Measurements from ENCODE around the gene PKP2.

The PKP2 gene

GRCh38 chr12:32896432-32897280 is at the start of gene PKP2:
TSS of gene PKP2 (minus strand) at chr12:32896777. CDS start at chr12:32896731, 46 bp downstream.
- H3K4me3 ChIP-seq (ENCODE audit: low read depth, low read length), result peak within 1 kb of the TSS; percentile 82

GRCh38 chr12:32944195-32944594 is 47.6 kb upstream of the PKP2 start:
- no peak overlapping the region for H3K4me3 ChIP-seq (ENCODE audit: low read depth, low read length)

DNA sequence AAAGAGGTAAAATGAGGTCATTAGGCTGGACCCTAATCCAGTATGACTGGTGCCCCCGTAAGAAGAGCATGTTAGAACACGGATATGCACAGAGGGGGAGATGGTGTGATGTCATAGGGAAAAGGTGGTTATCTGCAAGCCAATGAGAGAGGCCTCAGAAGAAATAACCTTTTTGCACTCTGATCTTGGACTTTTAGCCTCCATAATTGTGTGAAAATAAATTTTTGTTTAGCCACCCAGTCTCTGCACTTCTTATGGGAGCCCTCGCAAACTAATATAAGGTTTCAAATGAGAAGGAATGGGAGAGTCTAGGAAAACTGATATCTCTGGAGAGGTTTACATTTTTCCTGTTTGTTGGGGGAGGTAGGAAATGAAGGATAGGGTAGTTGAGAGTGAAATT is 43.2 kb upstream of the PKP2 start:
- no peak overlapping the region for H3K4me3 ChIP-seq (ENCODE audit: low read depth, low read length)

DNA sequence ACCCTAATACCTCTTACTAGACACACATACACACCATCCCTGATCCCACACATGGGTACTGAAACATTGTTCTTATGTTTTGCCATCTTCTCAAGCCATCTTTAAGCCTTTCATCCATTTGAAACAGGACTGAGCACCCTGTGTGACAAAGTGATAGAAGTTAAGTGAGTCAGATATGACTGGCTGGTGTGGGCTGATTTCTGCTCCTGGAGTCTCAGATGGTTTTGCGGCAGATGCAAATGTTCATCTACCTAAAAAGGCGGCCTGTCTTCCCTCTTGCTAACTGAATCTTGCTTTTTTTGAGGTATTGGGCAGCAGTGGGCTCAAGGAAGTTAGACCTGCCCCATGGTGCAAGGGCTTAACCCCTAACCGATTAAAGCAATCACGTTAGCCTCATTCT is 30.4 kb upstream of the PKP2 start:
- no peak overlapping the region for H3K4me3 ChIP-seq (ENCODE audit: low read depth, low read length)

GRCh38 chr12:32926356-32926755 is 29.8 kb upstream of the PKP2 start:
- no peak overlapping the region for H3K4me3 ChIP-seq (ENCODE audit: low read depth, low read length)

GRCh38 chr12:32922546-32923297 is 26.1 kb upstream of the PKP2 start:
- H3K4me3 ChIP-seq (ENCODE audit: low read depth, low read length), result no peak overlapping the region

- H3K4me3 ChIP-seq (ENCODE audit: low read depth, low read length), result no peak overlapping the region
Observed at GRCh38 chr12:32921397-32921796, 24.8 kb upstream of the PKP2 start.

DNA sequence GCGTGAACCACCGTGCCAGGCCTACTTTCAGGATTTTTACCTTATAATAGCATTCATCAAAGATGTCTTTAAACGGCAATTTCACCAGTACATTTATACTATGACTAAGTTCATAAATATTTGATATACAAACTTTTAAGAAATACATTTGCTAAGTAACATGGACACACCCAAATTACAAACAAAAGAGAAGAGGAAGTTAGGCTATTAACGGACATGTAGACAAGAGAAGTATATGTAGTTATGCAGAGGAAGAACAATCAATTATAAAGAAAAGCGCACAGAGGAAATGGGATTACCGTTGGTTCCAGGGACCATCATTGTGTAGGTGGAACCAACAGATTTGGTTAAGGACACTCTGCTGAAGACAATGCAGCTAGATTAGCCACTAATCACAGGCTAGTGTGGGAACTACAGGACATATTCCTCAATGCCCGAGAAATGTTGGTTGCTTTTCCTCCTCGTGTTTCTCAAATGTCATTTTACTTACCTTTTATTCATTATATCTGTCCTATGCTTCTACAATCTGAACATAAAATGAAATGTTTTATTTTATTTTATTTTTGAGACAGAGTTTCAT is 24.0 kb upstream of the PKP2 start:
- H3K4me3 ChIP-seq (ENCODE audit: low read depth, low read length), result no peak overlapping the region

- no peak overlapping the region for H3K4me3 ChIP-seq (ENCODE audit: low read depth, low read length)
Observed at GRCh38 chr12:32918890-32919801, 22.6 kb upstream of the PKP2 start.

DNA sequence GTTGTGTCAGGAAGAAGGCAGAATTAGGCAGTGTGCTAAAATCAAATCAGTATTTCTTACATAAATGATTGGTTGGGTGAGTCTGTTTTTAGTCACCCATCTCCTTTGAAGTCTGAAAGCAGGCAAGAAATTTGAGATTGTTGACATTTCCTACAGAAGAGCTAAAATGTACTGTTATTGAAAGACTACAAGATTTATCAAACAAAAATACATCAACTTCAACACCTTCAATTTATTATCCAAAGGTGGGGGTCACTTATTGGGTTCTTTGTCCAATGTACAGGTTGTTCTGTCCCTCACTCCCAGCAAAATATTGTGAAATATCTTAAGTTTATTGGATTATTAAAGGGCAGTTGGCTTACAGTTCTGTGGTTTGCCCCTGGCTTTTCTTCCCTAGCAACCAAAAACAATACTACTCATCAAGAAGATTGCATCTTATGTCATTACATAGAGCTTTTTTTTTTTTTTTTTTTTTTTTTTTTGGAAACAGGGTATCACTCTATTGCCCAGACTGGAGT is 20.6 kb upstream of the PKP2 start:
- H3K4me3 ChIP-seq (ENCODE audit: low read depth, low read length), result no peak overlapping the region

DNA sequence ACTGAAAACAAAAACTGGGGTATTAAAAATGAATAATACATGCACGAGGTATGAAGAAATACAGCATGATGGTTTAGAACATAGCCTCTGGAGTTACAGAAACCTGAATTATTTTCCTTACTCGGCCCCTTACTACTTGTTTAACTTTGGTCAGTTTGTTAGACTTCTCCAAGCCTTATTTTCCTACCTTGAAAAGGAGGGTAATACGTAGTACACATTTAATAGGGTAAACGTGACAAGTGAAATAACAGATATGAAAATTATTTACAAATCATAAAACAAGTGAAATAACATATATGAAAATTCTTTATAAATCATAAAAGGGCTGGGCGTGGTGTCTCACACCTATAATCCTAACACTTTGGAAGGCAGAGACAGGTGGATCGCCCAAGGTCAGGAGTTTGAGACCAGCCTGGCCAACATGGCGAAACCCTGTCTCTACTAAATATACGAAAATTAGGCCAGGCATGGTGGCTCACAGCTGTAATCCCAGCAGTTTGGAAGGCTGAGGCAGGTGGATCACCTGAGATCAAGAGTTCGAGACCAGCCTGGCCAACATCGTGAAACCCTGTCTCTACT is 11.4 kb upstream of the PKP2 start:
- no peak overlapping the region for H3K4me3 ChIP-seq (ENCODE audit: low read depth, low read length)

DNA sequence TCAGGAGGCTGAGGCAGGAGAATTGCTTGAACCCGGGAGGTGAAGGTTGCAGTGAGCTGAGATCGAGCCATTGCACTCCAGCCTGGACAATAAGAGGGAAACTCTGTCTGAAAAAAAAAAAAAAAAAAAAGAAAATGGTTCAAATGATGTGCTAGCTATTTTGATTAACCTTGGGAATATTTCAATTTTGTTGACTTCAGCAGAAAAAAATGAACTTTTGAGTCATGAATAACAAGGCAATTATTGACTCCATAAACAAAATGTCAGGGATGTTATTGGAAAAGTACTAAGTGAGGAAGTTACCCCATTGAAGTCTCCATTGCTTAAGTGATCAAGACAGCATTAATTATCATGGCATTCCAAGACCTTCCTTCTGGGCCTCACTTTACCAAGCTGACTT is 10.6 kb upstream of the PKP2 start:
- no peak overlapping the region for H3K4me3 ChIP-seq (ENCODE audit: low read depth, low read length)

GRCh38 chr12:32906399-32907165 is 10.0 kb upstream of the PKP2 start:
- H3K4me3 ChIP-seq (ENCODE audit: low read depth, low read length), result no peak overlapping the region

DNA sequence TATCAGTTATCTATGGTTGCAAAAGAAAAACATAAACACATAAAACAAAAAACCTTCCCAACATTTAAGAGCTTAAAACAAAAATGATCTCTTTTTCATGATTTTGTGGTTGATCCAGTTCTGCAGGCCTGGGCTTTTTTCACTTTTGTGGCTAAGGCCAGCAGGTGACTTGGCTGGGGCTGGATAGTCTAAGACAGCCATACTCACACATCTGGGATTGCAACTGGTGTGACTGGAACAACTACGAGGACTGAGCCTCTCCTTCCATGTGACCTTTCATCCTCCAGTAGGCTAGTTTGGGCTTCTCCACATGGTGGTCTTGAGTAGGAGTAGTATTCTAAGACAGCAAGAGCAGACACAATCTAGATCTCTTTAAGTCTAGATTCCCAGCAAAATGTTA is 7.2 kb upstream of the PKP2 start:
- no peak overlapping the region for H3K4me3 ChIP-seq (ENCODE audit: low read depth, low read length)

DNA sequence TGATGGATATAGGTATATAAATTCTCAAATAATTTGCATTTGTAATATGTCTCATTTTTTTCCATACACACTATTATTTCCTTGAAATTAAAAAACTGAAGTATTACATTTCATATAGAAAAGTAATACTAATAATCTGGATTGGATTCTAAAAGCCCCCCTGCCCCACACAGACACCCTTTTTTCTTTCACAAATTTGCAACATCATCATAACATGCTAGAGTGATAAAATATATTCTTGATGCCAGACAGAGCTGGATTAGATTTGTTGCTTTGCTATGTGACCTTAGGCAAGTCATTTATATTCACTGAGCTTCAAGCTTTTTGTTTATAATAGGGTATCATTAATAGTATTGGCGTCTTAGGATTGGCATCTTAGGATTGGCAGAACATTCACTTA is 6.7 kb upstream of the PKP2 start:
- no peak overlapping the region for H3K4me3 ChIP-seq (ENCODE audit: low read depth, low read length)

DNA sequence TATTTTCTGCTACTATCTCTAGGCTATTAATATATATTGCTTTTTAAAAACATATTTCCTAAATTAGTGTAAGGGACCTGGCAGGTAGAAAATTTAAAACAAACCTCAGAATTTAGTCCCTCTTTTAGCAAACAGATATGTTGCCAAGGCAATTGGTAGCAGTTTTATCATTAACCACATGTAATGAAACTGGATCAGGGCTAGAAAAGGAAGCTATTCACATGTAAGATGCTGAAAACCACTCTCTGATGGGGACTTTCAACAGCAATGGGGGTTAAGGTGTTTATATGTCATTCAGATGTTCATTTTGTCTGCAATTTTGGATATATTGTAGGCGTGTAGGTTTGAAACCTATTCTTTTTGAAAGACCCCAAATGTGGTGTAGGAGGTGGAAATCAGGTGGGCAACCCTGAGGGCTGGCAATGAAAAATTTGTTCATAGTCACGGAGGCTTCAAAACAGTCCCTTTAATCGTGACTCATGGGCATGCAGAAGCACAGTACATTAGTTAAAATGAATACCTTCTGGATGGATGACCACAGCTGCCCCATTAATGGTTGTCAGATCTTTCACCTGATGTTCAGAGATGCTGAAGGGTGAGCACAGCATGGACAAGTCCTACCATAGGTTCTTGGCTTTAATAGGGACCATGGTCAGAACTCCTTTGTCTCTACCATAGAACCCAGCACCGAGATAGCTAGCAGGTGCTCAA is 5.9 kb upstream of the PKP2 start:
- no peak overlapping the region for H3K4me3 ChIP-seq (ENCODE audit: low read depth, low read length)

DNA sequence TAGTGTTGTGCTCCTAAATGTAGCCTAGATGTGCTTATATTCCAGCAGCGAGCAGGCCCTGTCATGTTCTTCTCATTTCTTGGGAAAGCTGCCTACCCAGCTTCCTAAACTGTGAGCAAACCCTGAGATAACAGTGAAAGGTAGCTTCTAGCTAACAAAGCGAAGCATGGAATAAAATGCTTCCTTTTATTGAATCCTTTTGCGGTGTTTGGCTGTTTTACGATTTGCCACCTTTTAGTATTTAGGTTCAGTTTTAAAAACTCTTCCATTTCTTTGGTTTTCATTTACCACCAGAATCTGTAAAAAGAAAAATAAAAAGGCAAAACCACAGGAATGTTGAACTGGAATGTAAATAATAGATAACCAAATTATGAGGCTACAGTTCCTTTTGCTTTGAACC is 5.0 kb upstream of the PKP2 start:
- H3K4me3 ChIP-seq (ENCODE audit: low read depth, low read length), result no peak overlapping the region

DNA sequence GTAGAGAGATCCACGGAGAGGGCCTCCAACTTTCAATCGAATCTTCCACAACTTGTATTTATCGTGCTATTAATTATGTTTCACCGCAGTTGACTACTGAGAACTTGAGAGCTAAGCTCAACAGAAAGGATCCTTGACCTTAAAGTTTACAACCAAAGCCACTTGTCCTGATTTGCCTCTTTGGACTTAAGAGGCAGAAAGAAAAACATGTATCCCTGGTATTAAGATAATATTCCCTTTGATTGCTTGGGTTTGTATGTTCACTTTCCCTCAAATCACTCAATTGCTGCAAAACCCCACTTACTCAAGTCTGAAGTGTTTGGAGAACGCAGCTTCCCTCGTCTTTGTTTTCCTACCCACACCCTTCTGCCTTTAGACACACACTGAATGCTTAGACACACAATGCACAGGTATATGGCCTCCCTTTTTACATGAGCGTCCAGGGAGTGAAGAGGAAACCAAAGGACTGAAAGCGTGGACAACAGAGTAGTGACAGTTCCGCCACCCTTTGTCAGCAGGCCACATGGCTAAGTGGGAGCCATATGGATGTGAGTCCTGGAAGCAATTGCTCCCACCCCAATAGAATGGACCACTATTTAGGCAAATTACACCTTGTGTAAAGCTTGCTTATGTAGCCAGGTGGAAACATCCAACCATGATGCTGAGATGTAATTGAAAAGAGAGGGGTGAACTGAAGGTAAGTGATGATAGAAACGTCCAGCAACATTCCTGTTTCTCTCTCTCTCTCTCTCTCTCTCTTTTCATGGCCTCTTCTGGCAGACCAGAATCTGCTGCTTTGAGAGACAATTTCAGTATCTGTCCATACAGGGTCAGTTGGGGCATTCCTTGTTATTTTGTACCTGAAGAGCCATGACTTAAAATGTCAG is 1.4 kb upstream of the PKP2 start:
- peak overlapping the region; percentile 58 for H3K4me3 ChIP-seq (ENCODE audit: low read depth, low read length)
